Transverse colon (tissue), 4 donors: Measurements from ENCODE around the gene TDRD9. TPM values are rescaled to one million over a fixed set of nuclear protein-coding genes. Genes with fewer than 3 reads are reported as not detected.

ENCODE experiments used
- DNase-seq: peaks from one replicate; pipeline ENCODE4 v3.0.0-alpha.2; 2019
- H3K27ac ChIP-seq, 4 donors: fragments of 200-600 bp; sonication (generic); 2 replicates each; pipeline ENCODE4 v1.5.1; 2016 to 2018; ENCODE audit warnings: inconsistent platforms in 4 of 4
- H3K27me3 ChIP-seq: fragments of 200-600 bp; sonication (generic); 2 replicates; pipeline ENCODE4 v1.5.1; 2017; ENCODE audit warnings: inconsistent platforms
- H3K36me3 ChIP-seq, 4 donors: fragments of 200-600 bp; sonication (generic); 2 replicates each; pipeline ENCODE4 v1.5.1; 2017 to 2019; ENCODE audit warnings: inconsistent platforms in 4 of 4
- H3K4me1 ChIP-seq, 4 donors: fragments of 200-600 bp; sonication (generic); 2 replicates each; pipeline ENCODE4 v1.5.1; 2017 to 2020; ENCODE audit warnings: inconsistent platforms in 4 of 4
- H3K4me3 ChIP-seq, 4 donors: fragments of 200-600 bp; sonication (generic); 1 replicate in 1 of 4; 2 replicates in 3 of 4; pipeline versions ENCODE4 v1.5.1 to v1.6.1; 2017 to 2019; ENCODE audit warnings: inconsistent platforms in 4 of 4
- H3K9me3 ChIP-seq, 2 donors: fragments of 200-600 bp; sonication (generic); 2 replicates each; pipeline ENCODE4 v1.5.1; 2017 to 2019; ENCODE audit warnings: inconsistent platforms in 2 of 2
- CTCF ChIP-seq, 5 experiments: fragments of 200-600 bp in 3 of 5; fragments of 450-650 bp in 2 of 5; sonication (generic) in 3 of 5; IDR thresholded peaks; 1 replicate in 2 of 5; 2 replicates in 3 of 5; pipeline ENCODE4 v1.5.1; 2016 to 2017; ENCODE audit warnings: antibody characterized with exemption in 5 of 5, inconsistent platforms in 3 of 5, mild to moderate bottlenecking in 2 of 5, moderate library complexity in 1 of 5
- EP300 ChIP-seq: sonication (generic); formaldehyde crosslinking; IDR thresholded peaks from one replicate; pipeline ENCODE4 v1.6.1; 2017; ENCODE audit warnings: antibody characterized with exemption, low read depth
- POLR2A ChIP-seq: fragments of 450-650 bp; IDR thresholded peaks from one replicate; pipeline ENCODE4 v1.6.1; 2016; ENCODE audit warnings: antibody characterized with exemption, mild to moderate bottlenecking, moderate library complexity
- POLR2AphosphoS5 ChIP-seq, 3 donors: sonication (generic); formaldehyde crosslinking; IDR thresholded peaks; one replicate each; pipeline ENCODE4 v1.6.1; 2016; ENCODE audit warnings: antibody characterized with exemption in 3 of 3
- WGBS, 2 donors: methylation state at CpG; one replicate each; pipeline ENCODE4 v1.1.5; 2018; ENCODE audit warnings: low coverage in 1 of 2; 5-methylcytosine and 5-hydroxymethylcytosine counted together
- in situ Hi-C, 4 donors: fragments of 200-750 bp; cut with MboI; loops; one replicate each; pipeline versions ENCODE4 v1.15.0 to v1.15.1; 2017; ENCODE audit warnings: low sequenced_read_pairs in 3 of 4, low pct_ligation_motif_present in 1 of 4, low pct_unique_long_range_greater_than_20kb in 1 of 4
- intact Hi-C: fragments of 100-400 bp; cut with DNase I; formaldehyde crosslinking; loops from one replicate; pipeline ENCODE4 v1.15.1; 2023; ENCODE audit warnings: low total_unique reads
- total RNA-seq, 4 donors: library from RNA; depleted of rRNA; stranded (reverse); fragments of >200 nt; gene quantifications; one replicate each; pipeline ENCODE4 v1.1.0, GENCODE V29; 2016

Gene TDRD9
- total RNA-seq, 4 donors from 2014 or later: 0.55 to 0.79 TPM; not detected in 2

GRCh38 chr14:104019029-104019428 is 90.8 kb downstream of the TDRD9 start:
- DNase-seq: no peak
- H3K27me3 ChIP-seq: no peaks in the 10 kb centered on the region
- WGBS, 2 donors: 100% methylated on average over 1 of the region's 1 CpG; no CpG with 5 or more reads in 1 of the 2 donors
- H3K9me3 ChIP-seq: no peaks in the 10 kb centered on the region
- no peaks in the 10 kb centered on the region for H3K4me1 ChIP-seq
- H3K4me3 ChIP-seq: no peak overlapping the region
- H3K36me3 ChIP-seq: no peaks in the 10 kb centered on the region
- intact Hi-C loops (no loop called here), in situ Hi-C loops (no loop called here)
- TF ChIP-seq POLR2AphosphoS5 (IDR thresholded peaks at IDR 0.05) (no peak), CTCF (IDR thresholded peaks at IDR 0.05) (no peak), POLR2A (no peak)
- H3K27ac ChIP-seq: no peak overlapping the region

- Histone ChIP-seq H3K27me3 (no peaks in the 10 kb centered on the region), H3K36me3 (no peaks in the 10 kb centered on the region), H3K4me1 (no peaks in the 10 kb centered on the region), H3K27ac (no peak overlapping the region), H3K9me3 (no peaks in the 10 kb centered on the region), H3K4me3 (no peak overlapping the region)
- no peak for TF ChIP-seq POLR2AphosphoS5 (IDR thresholded peaks at IDR 0.05)
- no peak for TF ChIP-seq EP300
- no peak for TF ChIP-seq CTCF (IDR thresholded peaks at IDR 0.05)
- no peak for TF ChIP-seq POLR2A
- intact Hi-C loops (no loop called here), in situ Hi-C loops (no loop called here)
- DNase-seq: no peak
- WGBS, 2 donors: 73 to 87% methylated on average over 3 to 7 of the region's 7 CpGs
These were observed 91.5 kb downstream of the TDRD9 start for GRCh38 chr14:104019806-104020205.

GRCh38 chr14:104020471-104020870 is 92.2 kb downstream of the TDRD9 start:
- DNase-seq: no peak
- Histone ChIP-seq H3K9me3 (no peaks in the 10 kb centered on the region), H3K4me1 (no peaks in the 10 kb centered on the region), H3K4me3 (no peak overlapping the region), H3K27me3 (no peaks in the 10 kb centered on the region), H3K27ac (no peak overlapping the region), H3K36me3 (no peaks in the 10 kb centered on the region)
- TF ChIP-seq EP300: no peak
- no peak for TF ChIP-seq CTCF (IDR thresholded peaks at IDR 0.05)
- no peak for TF ChIP-seq POLR2AphosphoS5 (IDR thresholded peaks at IDR 0.05)
- no peak for TF ChIP-seq POLR2A
- 76 to 77% methylated on average over 9 of the region's 9 CpGs for WGBS, 2 donors
- in situ Hi-C loops (no loop called here), intact Hi-C loops (no loop called here)

- H3K9me3 ChIP-seq: no peaks in the 10 kb centered on the region
- no peak overlapping the region for H3K4me3 ChIP-seq
- WGBS, 2 donors: 56 to 80% methylated on average over 1 to 2 of the region's 2 CpGs
- H3K4me1 ChIP-seq: no peaks in the 10 kb centered on the region
- no peak for DNase-seq
- in situ Hi-C loops (no loop called here), intact Hi-C loops (no loop called here)
- no peak overlapping the region for H3K27ac ChIP-seq
- peaks cover 9% of the 10 kb centered on the region for H3K27me3 ChIP-seq
- H3K36me3 ChIP-seq: no peaks in the 10 kb centered on the region
- TF ChIP-seq POLR2AphosphoS5 (IDR thresholded peaks at IDR 0.05) (no peak), EP300 (no peak), CTCF (IDR thresholded peaks at IDR 0.05) (no peak), POLR2A (no peak)
These were observed 95.2 kb downstream of the TDRD9 start for GRCh38 chr14:104023325-104024055.
